Measurements from ENCODE around the gene SOAT1.

The SOAT1 gene

DNA sequence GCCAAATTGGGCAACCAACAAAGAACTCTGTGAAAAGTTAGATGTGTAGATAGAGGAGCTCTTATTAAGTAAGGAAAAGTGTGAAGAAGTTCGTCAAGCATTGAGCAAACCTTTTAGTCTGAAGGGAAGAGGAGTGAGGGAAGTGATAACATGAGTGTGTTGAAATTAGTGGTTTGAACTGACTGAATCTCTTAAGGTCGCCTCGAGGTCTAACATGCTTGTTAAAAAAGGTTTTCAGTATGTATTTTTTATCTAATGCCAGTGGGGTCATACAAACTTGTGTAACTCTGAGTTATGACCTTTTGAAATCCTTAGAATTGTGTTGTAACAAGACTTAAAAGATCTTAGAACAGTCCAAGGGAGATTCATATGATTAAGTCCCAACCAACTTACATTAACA is 34.1 kb downstream of the SOAT1 start:
- TF ChIP-seq, protein P1, sequence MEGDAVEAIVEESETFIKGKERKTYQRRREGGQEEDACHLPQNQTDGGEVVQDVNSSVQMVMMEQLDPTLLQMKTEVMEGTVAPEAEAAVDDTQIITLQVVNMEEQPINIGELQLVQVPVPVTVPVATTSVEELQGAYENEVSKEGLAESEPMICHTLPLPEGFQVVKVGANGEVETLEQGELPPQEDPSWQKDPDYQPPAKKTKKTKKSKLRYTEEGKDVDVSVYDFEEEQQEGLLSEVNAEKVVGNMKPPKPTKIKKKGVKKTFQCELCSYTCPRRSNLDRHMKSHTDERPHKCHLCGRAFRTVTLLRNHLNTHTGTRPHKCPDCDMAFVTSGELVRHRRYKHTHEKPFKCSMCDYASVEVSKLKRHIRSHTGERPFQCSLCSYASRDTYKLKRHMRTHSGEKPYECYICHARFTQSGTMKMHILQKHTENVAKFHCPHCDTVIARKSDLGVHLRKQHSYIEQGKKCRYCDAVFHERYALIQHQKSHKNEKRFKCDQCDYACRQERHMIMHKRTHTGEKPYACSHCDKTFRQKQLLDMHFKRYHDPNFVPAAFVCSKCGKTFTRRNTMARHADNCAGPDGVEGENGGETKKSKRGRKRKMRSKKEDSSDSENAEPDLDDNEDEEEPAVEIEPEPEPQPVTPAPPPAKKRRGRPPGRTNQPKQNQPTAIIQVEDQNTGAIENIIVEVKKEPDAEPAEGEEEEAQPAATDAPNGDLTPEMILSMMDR (IDR thresholded peaks at IDR 0.05; ENCODE audit: low read depth, low read length, missing control alignments) = no peak
- no peak for DNase-seq
- H3K27ac ChIP-seq = no peak overlapping the region

DNA sequence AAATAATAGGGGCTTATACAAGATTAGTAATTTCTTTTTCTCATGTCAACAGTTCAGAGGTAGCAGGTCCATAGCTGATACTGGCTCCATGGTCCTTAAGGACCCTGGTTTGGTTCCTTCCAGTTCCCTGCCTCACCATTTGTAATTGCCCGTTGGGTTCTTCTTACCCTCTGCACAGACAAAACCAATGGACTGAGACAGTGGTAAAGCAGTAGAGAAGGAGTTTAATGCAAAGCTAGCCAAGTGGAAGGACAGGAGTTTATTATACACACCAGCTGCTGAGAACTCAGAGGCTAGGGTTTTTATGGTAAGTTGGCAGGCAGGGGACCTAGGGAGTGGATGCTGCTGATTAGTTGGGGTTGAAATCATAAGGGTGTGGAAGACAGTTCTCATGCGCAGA is 36.3 kb downstream of the SOAT1 start:
- no peak for DNase-seq
- Histone ChIP-seq H3K36me3 (replicated peaks) (peaks cover 2% of the 10 kb centered on the region), H3K4me3 (ENCODE audit: low read depth, low read length) (no peak overlapping the region), H3K27me3 (replicated peaks) (no peaks in the 10 kb centered on the region), H3K27ac (no peak overlapping the region)
- TF ChIP-seq, protein P1 (IDR thresholded peaks at IDR 0.05; ENCODE audit: low read depth, low read length, missing control alignments) = no peak
- in situ Hi-C loops (cut with HindIII; ENCODE audit: low pct_ligation_motif_present, low sequenced_read_pairs) = no loop called here

More for the DNA sequence above, 34.1 kb downstream of the SOAT1 start:
- H3K27me3 ChIP-seq (replicated peaks) = no peaks in the 10 kb centered on the region
- no peak overlapping the region for H3K4me3 ChIP-seq (ENCODE audit: low read depth, low read length)
- peaks cover 3% of the 10 kb centered on the region for H3K36me3 ChIP-seq (replicated peaks)
- in situ Hi-C loops (cut with HindIII; ENCODE audit: low pct_ligation_motif_present, low sequenced_read_pairs) = no loop called here

DNA sequence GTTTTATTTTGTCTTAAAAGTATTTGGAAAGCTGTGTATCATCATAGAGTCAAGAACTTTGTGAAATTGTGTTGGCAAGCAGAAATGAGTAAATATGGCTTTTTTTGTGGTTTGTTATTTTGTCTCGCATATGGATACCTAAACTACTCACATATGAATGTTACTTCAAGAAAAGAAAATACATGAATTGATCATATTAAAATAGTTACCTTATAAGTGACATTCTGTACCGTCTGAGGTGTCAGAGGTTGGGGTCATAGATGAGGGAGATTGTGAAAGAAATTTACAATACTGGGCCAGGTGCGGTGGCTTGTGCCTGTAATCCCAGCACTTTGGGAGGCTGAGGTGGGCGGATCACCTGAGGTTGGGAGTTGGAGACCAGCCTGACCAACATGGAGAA is 40.8 kb downstream of the SOAT1 start:
- TF ChIP-seq, protein P1 (IDR thresholded peaks at IDR 0.05; ENCODE audit: low read depth, low read length, missing control alignments) = no peak
- H3K36me3 ChIP-seq (replicated peaks) = peaks cover 15% of the 10 kb centered on the region
- no peak overlapping the region for H3K4me3 ChIP-seq (ENCODE audit: low read depth, low read length)
- no peak for DNase-seq
- no peak overlapping the region for H3K27ac ChIP-seq
- no peaks in the 10 kb centered on the region for H3K27me3 ChIP-seq (replicated peaks)
- in situ Hi-C loops (cut with HindIII; ENCODE audit: low pct_ligation_motif_present, low sequenced_read_pairs) = no loop called here

DNA sequence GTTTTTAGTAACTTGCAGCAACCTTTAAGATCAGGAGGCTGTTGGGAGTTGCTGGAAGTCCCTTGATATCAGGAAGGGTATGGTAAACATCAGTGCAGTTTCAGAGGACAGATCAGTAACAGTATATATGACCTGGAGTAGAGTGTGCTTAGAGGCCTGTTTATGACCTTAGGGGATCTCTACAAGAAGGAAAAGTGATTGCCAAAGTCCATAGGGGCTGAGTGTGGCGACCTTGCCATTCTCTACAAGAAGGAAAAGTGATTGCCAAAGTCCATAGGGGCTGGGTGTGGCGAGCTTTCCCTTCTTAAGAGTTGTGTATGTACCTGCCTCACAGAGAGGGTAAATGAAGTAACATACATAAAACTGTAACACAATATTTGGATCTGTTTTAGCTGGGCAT is 43.7 kb downstream of the SOAT1 start:
- DNase-seq = no peak
- no peak overlapping the region for H3K4me3 ChIP-seq (ENCODE audit: low read depth, low read length)
- no peaks in the 10 kb centered on the region for H3K27me3 ChIP-seq (replicated peaks)
- no peak overlapping the region for H3K27ac ChIP-seq
- in situ Hi-C loops (cut with HindIII; ENCODE audit: low pct_ligation_motif_present, low sequenced_read_pairs) = no loop called here
- TF ChIP-seq, protein P1 (IDR thresholded peaks at IDR 0.05; ENCODE audit: low read depth, low read length, missing control alignments) = no peak
- peaks cover 23% of the 10 kb centered on the region for H3K36me3 ChIP-seq (replicated peaks)

DNA sequence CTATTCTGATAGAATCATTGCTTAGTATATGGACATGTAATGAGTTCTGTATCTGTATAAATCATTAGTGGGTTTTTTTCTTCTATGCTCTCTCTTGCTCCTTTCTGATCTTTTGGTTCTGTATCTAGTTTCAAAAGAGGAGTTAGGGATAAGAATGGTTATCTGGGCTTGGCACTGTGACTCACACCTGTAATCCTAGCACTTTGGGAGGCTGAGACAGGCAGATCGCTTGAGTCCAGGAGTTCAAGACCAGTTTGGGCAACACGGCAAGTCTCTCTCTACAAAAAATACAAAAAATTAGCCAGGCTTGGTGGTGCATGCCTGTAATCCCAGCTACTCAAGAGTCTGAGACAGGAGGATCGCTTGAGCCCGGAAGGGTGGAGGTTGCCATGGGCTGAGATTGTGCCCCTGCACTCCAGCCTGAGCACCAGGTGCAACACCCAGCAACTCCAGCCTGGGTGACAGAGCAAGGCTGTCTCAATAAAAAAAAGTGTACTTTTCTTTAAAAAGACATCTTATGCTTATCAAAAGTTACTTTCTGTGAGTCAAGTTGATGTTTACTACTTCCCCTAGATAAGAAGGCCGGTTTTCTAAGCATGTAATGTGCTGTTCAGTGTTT is 44.5 kb downstream of the SOAT1 start:
- no peak for DNase-seq
- in situ Hi-C loops (cut with HindIII; ENCODE audit: low pct_ligation_motif_present, low sequenced_read_pairs) = no loop called here
- no peak overlapping the region for H3K27ac ChIP-seq
- H3K27me3 ChIP-seq (replicated peaks) = no peaks in the 10 kb centered on the region
- peaks cover 23% of the 10 kb centered on the region for H3K36me3 ChIP-seq (replicated peaks)
- TF ChIP-seq, protein P1 (IDR thresholded peaks at IDR 0.05; ENCODE audit: low read depth, low read length, missing control alignments) = no peak
- no peak overlapping the region for H3K4me3 ChIP-seq (ENCODE audit: low read depth, low read length)

DNA sequence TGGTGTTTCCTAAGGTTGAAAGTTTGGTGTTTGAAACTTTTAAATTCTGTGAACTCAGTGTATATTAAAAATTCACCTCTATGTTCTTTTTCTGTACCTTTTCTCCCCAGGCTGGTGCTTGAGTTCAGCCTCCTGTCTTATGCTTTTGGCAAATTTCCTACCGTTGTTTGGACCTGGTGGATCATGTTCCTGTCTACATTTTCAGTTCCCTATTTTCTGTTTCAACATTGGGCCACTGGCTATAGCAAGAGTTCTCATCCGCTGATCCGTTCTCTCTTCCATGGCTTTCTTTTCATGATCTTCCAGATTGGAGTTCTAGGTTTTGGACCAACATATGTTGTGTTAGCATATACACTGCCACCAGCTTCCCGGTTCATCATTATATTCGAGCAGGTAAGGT is 47.3 kb downstream of the SOAT1 start:
- TF ChIP-seq, protein P1 (IDR thresholded peaks at IDR 0.05; ENCODE audit: low read depth, low read length, missing control alignments) = no peak
- no peaks in the 10 kb centered on the region for H3K27me3 ChIP-seq (replicated peaks)
- peaks cover 29% of the 10 kb centered on the region for H3K36me3 ChIP-seq (replicated peaks)
- no peak for DNase-seq
- in situ Hi-C loops (cut with HindIII; ENCODE audit: low pct_ligation_motif_present, low sequenced_read_pairs) = no loop called here
- H3K27ac ChIP-seq = no peak overlapping the region
- H3K4me3 ChIP-seq (ENCODE audit: low read depth, low read length) = no peak overlapping the region

All from brain microvascular endothelial cell (primary cell).